ENCODE data around the gene HDHD5.

The HDHD5 gene

DNA sequence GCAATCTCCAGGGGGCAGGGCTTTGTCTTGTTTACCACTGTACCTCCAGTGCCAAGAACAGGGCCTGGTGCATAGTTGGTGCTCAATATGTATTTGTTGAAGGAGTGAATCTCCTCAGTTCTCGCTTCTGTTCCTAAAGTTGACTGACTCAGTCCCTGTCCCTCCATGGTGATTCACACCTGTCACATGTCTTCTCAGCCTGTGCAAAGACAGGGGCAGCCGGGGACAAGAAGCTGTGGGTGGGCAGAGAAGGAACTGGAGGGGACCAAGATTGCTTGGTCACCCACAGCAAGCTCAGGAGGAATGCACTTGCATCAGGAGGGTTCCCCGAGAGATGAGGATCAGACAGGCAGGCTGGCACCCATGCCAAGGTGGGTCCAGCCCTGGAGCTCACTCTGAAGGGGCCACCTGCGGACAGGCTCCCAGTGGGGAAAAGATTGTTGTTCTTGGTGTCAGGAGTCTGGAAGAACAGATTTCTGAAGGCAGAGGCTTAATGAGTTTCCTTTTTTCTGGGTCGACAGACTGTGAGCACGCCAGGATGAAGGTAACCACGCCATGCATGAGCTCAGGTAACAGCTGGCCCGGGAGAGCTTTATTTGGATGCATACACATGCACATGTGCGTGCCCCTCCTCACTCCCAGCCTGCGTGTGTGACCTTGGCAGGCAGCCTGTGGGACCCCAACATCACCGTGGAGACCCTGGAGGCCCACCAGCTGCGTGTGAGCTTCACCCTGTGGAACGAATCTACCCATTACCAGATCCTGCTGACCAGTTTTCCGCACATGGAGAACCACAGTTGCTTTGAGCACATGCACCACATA lies 57.4 kb downstream of the HDHD5 start:
- TF ChIP-seq, protein P1, sequence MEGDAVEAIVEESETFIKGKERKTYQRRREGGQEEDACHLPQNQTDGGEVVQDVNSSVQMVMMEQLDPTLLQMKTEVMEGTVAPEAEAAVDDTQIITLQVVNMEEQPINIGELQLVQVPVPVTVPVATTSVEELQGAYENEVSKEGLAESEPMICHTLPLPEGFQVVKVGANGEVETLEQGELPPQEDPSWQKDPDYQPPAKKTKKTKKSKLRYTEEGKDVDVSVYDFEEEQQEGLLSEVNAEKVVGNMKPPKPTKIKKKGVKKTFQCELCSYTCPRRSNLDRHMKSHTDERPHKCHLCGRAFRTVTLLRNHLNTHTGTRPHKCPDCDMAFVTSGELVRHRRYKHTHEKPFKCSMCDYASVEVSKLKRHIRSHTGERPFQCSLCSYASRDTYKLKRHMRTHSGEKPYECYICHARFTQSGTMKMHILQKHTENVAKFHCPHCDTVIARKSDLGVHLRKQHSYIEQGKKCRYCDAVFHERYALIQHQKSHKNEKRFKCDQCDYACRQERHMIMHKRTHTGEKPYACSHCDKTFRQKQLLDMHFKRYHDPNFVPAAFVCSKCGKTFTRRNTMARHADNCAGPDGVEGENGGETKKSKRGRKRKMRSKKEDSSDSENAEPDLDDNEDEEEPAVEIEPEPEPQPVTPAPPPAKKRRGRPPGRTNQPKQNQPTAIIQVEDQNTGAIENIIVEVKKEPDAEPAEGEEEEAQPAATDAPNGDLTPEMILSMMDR (IDR thresholded peaks at IDR 0.05; ENCODE audit: low read length, missing control alignments): no peak
- no peak overlapping the region for H3K4me3 ChIP-seq (replicated peaks; ENCODE audit: low read depth, low read length)
- no peak for DNase-seq (ENCODE audit: low read depth)

DNA sequence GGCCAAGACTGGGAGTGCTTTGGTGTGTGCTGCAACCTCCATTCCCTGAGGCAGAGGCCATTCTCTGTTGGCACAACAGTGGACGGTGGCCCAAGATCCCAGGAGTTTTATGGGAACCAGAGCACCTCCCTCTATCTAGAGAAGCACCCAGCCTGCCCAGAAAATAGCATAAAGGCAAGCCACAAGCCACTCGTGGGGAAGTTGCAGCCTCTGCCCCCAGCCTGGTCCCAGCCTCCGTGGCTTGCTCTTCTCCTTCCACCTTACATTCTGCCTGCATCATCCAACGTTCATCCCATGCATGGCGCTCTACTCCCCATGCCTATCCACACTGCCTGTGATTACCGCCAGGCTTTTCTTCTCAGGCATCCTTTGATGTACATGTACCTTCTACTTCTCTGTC lies 58.5 kb downstream of the HDHD5 start:
- no peak overlapping the region for H3K4me3 ChIP-seq (replicated peaks; ENCODE audit: low read depth, low read length)

DNA sequence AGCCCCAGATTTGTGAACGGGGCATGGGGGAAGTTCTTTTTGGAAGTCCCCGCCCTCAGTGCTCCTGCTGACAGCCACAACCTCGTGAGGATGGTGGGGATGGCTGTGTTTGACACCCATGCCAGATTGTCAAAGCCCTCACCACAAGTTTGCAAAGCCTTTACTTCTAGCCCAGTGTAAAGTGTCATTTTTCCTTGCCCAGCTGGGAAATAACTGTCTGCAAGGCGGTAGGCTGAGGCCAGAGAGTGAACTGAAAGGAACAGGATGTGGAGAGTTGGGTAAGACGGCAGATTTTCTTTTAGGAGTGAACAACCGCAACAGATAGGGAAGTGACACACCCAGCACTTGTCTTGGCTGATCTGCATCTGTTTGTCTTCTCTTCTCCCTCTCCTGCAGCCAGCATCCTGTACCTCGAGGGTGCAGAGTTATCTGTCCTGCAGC lies 60.7 kb downstream of the HDHD5 start:
- H3K4me3 ChIP-seq (replicated peaks; ENCODE audit: low read depth, low read length): no peak overlapping the region
- TF ChIP-seq, protein P1 (IDR thresholded peaks at IDR 0.05; ENCODE audit: low read length, missing control alignments): no peak
- peak; percentile 33 for DNase-seq (ENCODE audit: low read depth)

More for the DNA sequence above, 58.5 kb downstream of the HDHD5 start:
- DNase-seq (ENCODE audit: low read depth): no peak
- TF ChIP-seq, protein P1 (IDR thresholded peaks at IDR 0.05; ENCODE audit: low read length, missing control alignments): no peak

DNA sequence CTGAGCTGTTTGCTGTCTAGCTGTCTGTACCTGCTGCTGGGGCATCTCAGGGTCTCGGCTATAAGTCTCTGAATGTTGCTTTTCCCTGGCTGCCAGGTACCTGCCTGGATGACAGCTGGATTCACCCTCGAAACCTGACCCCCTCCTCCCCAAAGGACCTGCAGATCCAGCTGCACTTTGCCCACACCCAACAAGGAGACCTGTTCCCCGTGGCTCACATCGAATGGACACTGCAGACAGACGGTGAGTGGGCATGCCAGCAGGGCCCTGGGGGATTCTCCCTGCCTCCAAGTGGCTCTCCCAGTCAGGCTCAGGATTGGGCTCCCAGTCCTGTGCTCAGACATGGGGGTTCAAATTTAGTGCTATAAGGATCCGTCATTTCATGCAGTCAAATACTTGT lies 61.4 kb downstream of the HDHD5 start:
- TF ChIP-seq, protein P1 (IDR thresholded peaks at IDR 0.05; ENCODE audit: low read length, missing control alignments): no peak
- no peak for DNase-seq (ENCODE audit: low read depth)
- H3K4me3 ChIP-seq (replicated peaks; ENCODE audit: low read depth, low read length): no peak overlapping the region

DNA sequence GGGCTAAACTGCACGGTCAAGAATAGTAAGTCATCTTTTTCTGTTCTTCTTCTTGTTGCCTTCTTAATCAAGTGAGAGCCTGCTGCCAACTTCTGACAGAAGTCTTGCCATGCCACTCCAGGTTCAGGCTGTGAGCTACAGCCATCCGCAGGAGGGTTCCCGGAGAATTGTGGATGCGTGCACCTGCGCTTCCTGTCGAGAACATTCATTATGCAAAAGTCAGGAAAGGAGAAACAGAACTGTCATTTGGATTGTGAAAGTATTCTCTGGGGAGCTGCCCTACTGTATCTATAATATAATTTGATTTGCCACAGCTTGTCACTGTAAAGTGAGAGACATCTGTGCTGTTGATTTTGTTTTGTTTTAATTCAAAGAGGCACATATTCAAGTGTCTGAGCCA lies 62.0 kb downstream of the HDHD5 start:
- DNase-seq (ENCODE audit: low read depth): no peak
- TF ChIP-seq, protein P1 (IDR thresholded peaks at IDR 0.05; ENCODE audit: low read length, missing control alignments): no peak
- H3K4me3 ChIP-seq (replicated peaks; ENCODE audit: low read depth, low read length): no peak overlapping the region

DNA sequence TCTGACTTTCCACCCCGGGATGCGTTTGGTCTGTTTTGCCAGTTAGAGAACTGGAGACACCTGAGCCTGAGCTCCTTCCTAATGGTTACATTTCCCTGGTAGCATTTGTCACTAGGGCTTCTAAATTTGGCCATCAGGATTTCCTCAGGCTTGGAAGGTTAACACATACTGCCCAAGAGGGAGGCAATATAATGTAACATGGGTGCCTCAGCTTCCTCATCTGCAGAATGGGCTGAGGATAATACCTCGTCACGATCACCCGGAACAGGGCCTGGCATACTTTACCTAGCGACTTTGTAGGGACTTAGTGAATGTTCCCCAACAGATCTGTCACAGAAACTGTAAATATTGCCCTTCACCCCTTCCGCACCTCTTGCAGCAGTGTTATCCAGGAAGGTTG lies 63.0 kb downstream of the HDHD5 start:
- no peak overlapping the region for H3K4me3 ChIP-seq (replicated peaks; ENCODE audit: low read depth, low read length)
- no peak for DNase-seq (ENCODE audit: low read depth)
- TF ChIP-seq, protein P1 (IDR thresholded peaks at IDR 0.05; ENCODE audit: low read length, missing control alignments): no peak

DNA sequence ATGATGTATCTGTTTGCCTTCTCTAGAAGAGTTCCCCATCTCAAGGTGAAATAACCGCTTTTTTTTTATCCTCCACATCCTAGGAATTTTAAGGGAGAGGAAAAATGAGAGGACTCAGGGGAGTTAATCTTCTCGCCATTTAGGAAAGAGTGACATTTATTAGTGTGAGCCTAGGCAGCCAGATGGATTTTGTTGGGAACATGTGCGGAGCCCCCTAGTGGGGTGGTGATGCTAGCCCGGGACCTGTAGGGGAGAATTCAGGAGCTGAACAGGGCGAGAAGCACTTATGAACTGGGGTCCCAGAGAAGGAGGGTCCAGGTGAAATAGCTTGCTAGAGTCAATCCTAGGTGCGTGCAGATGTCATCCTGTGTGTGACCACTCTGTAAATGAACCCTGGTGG lies 63.5 kb downstream of the HDHD5 start:
- no peak for DNase-seq (ENCODE audit: low read depth)
- TF ChIP-seq, protein P1 (IDR thresholded peaks at IDR 0.05; ENCODE audit: low read length, missing control alignments): peak; percentile 41
- no peak overlapping the region for H3K4me3 ChIP-seq (replicated peaks; ENCODE audit: low read depth, low read length)
